C4-2B (cell line): ENCODE results near the gene WDR47.

Experiments
- H3K27ac ChIP-seq: fragments of 450-650 bp; 2 replicates; pipeline ENCODE4 v1.5.1; 2017
- ZFX ChIP-seq: fragments of 450-650 bp; IDR thresholded peaks from 2 replicates; pipeline ENCODE4 v1.6.1; 2017
- TF ChIP-seq, protein P1 (sequence below): fragments of 450-650 bp; conservative IDR thresholded peaks from 2 replicates; pipeline ENCODE4 v1.5.1; 2017; ENCODE audit warnings: mild to moderate bottlenecking

The WDR47 gene

DNA sequence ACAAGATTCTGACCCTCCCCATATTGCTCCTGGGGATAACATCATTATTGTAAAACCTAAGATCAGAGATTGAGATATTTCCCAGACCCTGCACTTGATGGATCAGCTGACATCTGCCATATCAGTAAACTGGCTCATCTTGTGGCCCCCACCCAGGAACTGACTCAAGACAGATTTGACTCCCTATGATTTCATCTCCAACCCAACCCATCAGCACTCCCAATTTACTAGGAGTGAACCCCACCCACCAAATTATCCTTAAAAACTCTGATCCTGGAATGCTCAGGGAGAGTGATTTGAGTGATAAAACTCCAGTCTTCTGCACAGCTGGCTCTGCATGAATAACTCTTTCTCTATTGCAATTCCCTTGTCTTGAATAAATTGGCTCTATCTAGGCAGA, 72.6 kb downstream of the WDR47 start:
- no peak overlapping the region for H3K27ac ChIP-seq
- TF ChIP-seq, protein P1, sequence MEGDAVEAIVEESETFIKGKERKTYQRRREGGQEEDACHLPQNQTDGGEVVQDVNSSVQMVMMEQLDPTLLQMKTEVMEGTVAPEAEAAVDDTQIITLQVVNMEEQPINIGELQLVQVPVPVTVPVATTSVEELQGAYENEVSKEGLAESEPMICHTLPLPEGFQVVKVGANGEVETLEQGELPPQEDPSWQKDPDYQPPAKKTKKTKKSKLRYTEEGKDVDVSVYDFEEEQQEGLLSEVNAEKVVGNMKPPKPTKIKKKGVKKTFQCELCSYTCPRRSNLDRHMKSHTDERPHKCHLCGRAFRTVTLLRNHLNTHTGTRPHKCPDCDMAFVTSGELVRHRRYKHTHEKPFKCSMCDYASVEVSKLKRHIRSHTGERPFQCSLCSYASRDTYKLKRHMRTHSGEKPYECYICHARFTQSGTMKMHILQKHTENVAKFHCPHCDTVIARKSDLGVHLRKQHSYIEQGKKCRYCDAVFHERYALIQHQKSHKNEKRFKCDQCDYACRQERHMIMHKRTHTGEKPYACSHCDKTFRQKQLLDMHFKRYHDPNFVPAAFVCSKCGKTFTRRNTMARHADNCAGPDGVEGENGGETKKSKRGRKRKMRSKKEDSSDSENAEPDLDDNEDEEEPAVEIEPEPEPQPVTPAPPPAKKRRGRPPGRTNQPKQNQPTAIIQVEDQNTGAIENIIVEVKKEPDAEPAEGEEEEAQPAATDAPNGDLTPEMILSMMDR: no peak
- no peak for TF ChIP-seq ZFX

DNA sequence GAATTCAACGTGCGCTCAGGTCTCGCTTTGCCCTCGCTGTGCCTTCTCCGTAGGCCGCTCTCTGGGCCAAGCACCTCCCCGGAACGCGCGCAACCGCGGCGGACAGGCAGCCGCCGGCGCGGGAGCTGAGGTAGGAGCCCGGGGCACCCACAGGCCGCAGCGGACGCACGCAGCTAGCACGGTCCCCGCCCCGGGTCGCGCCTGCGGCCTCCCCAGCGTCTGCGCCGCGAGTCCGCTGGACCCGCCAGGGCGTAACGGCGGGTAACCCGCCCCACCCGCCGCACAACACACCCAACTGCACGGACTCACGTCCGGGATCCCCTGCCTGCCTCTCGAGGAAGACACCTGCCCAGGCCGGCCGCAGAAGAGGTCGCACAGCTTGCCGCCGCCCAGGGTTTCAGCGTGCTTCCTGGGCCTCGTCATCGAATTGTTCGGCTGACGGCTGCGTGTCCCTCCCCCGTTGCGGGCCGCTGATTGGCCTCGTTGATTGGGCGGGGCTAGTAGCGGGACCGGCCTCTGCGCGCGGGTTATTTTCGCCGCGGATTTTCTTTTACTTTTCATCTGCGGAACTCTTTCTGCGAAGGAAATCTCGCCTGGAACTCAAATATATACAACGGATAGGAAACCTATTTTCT, 78.7 kb downstream of the WDR47 start, which contains the start of gene CLCC1:
CLCC1 (minus strand) TSS at position 433 of the 635 bp plus-strand sequence. CDS start 13,047 bp downstream, outside the sequence.
- peak; percentile 99 for TF ChIP-seq ZFX
- TF ChIP-seq, protein P1: no peak
- peak within 1 kb of the TSS; percentile 91 for H3K27ac ChIP-seq

DNA sequence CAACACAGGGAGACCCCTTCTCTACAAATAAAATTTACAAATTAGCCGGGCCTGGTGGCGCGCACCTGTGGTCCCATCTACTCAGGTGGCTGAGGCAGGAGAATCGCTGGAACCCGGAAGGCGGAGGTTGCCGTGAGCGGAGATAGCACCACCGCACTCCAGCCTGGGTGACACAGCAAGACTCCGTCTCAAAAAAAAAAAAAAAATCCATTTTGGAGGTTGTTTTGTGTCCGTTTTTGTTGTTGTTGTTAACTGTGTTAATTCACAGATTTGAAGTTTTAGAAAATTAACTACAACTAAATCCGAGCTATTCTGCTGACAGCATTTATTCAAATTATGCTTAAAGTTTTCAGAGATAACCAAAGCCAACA, 79.2 kb downstream of the WDR47 start:
- H3K27ac ChIP-seq: peak overlapping the region; percentile 91
- TF ChIP-seq, protein P1: no peak
- no peak for TF ChIP-seq ZFX

DNA sequence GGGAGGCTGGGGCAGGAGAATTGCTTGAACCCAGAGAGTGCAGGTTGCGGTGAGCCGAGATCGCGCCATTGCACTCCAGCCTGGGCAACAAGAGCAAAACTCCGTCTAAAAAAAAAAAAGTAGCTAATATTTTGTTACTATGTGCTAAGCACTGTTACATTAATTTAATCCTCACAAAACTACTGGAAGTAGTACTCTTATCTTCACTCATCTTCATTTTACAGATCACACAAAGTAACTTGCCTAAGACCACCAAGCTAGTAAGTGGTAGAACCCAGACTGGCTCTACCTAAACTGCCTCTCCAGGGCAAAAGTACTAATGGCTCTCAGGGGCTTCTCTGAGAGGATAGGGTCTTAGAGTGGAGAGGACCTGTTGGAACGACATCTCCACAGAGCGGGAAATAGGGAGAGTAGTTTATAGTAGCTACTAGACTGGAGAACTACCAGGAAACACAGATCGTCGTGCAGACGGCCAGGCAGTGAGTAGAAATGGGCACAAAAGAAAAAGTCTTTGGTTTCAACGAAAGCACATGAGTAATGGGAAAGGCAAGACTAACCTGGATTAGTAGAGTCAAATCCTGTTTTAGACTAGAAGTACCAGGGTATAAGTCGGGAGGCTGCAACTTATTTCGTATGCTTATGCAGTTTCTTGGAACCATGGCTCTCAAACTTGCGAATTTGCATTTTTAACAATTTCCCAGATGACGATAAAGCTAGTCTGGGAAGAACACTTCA, 80.0 kb downstream of the WDR47 start:
- H3K27ac ChIP-seq: peak overlapping the region; percentile 91
- TF ChIP-seq, protein P1: no peak
- TF ChIP-seq ZFX: no peak

DNA sequence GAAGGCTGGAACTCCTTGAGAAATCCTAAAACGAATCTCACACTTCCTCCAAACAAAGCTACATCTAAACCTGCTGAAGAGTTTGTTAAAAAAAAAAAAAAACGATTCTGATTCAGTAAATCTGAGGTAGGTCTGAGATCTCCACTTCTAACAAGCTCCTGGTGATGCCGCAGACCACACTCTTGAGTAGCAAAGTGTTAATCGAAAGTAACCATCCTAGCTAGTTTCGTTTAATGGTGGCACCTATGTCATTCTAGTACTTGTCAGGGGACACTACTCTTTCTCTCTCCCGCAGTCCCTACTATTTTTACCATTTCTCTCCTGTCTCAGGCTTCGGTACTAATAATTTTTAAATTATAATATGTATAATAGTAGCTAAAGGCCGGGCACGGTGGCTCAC, 80.7 kb downstream of the WDR47 start:
- TF ChIP-seq, protein P1: no peak
- TF ChIP-seq ZFX: no peak

DNA sequence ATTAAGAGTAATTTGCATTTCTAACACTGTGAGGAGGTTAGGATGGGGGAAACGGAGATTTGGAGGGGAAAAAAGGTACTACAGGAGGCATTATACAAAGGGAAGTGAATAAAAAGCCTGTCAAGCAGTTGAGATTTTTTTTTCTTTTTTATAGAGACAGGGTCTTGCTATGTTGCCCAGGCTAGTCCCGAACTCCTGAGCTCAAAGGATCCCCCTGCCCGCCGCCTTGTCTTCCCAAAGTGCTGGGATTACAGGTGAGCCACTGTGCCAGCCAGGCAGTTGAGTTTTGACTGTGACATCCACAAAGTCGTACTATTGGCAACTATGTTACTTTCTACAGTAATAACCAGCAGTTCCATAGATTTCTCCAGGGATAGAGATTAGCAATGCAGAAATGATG, 81.2 kb downstream of the WDR47 start:
- no peak overlapping the region for H3K27ac ChIP-seq
- TF ChIP-seq ZFX: no peak
- TF ChIP-seq, protein P1: no peak

More for the DNA sequence above, 80.7 kb downstream of the WDR47 start:
- no peak overlapping the region for H3K27ac ChIP-seq

DNA sequence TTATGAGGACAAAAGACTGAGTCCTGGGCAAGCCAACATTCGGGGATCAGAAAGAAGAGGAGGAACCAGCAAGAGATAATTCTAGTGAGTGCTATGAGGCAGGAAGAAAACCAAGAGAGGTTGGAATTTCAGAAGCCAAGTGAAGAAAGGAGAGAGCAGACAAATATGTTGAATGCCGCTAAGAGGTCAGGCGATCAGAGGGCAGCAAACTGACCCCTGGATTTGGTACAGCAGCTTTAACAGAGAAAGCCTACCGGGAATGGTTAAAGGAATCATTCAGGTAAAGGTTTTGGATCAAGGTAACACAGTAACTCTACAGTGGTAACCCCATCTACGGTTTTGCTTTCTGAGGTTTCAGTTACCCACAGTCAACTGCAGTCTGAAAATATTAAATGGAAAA, 84.0 kb downstream of the WDR47 start:
- no peak overlapping the region for H3K27ac ChIP-seq
- TF ChIP-seq, protein P1: no peak
- TF ChIP-seq ZFX: no peak
